ENCODE data around the gene P2RX6. TPM values are rescaled to one million over a fixed set of nuclear protein-coding genes. Genes with fewer than 3 reads are reported as not detected.

The P2RX6 gene
- total and polyA plus RNA-seq, 9 of the 15 experiments (the other 6 are each of a cell fraction or from before 2014, with no cell fraction given), result 0.01 to 3.9 (median 1.5) TPM; not detected in 1

GRCh38 chr22:21064917-21065864 lies 50.2 kb downstream of the P2RX6 start (continued):
- TF ChIP-seq FOSL1 (tag; conservative IDR thresholded peaks at IDR 0.05) (no peak), EZH2 (IDR thresholded peaks at IDR 0.05; ENCODE audit: borderline replicate concordance, low read depth, low read length) (peak; percentile 17; the same call in 1 of the 2 replicates), ZNF41 (CRISPR knock-in tag; conservative IDR thresholded peaks at IDR 0.05) (no peak), ZNF23 (CRISPR knock-in tag; IDR thresholded peaks at IDR 0.05) (no peak), FOXK1 (CRISPR knock-in tag; IDR thresholded peaks at IDR 0.05; ENCODE audit: borderline replicate concordance) (0 out of 2 replicates have a peak, but pooled peaks have one; percentile 70), ZBTB8A (IDR thresholded peaks at IDR 0.05; ENCODE audit: partially characterized antibody) (no peak), BHLHE40 (IDR thresholded peaks at IDR 0.05; ENCODE audit: low read length) (peak; percentile 48), CBFA2T2 (conservative IDR thresholded peaks at IDR 0.05) (no peak), MYC (IDR thresholded peaks at IDR 0.05; ENCODE audit: low read depth, low read length) (no peak), MYC (CRISPR knock-in tag; IDR thresholded peaks at IDR 0.05; ENCODE audit: borderline replicate concordance, low read depth) (no peak), CHD2 (IDR thresholded peaks at IDR 0.05; ENCODE audit: low read depth, low read length) (no peak), BCLAF1 (IDR thresholded peaks at IDR 0.05; ENCODE audit: borderline replicate concordance in 1 of 2, control insufficient read depth in 1 of 2, low read depth in 2 of 2, low read length in 1 of 2) (no peak), SMC3 (conservative IDR thresholded peaks at IDR 0.05; ENCODE audit: insufficient read depth, low read depth, low read length) (0 out of 2 replicates have a peak, but pooled peaks have one; percentile 4), ZNF655 (CRISPR knock-in tag; IDR thresholded peaks at IDR 0.05) (no peak), XRCC5 (IDR thresholded peaks at IDR 0.05; ENCODE audit: low read depth, low read length) (no peak), EGR1 (conservative IDR thresholded peaks at IDR 0.05) (no peak), IRF2 (CRISPR knock-in tag; IDR thresholded peaks at IDR 0.05) (peak; percentile 67; the same call in 1 of the 2 replicates), HDAC2 (IDR thresholded peaks at IDR 0.05) (no peak), TGIF2 (CRISPR knock-in tag; IDR thresholded peaks at IDR 0.05) (no peak), CBX2 (IDR thresholded peaks at IDR 0.05; ENCODE audit: insufficient read depth, low read length, poor library complexity, severe bottlenecking) (peak; percentile 81)

Data from K562 (cell line).